Hepatocyte (in vitro differentiated cells): ENCODE results near the gene TSR3. TPM values are rescaled to one million over a fixed set of nuclear protein-coding genes. Genes with fewer than 3 reads are reported as not detected.

Experiments
- DNase-seq: peaks from one replicate; pipeline ENCODE4 v3.0.0-alpha.2; 2016; ENCODE audit warnings: low spot score
- H2AFZ ChIP-seq: fragments of 200-600 bp; sonication (generic); 2 replicates; pipeline ENCODE4 v1.6.0; 2016; ENCODE audit warnings: antibody characterized with exemption, mild to moderate bottlenecking
- H3K27ac ChIP-seq: fragments of 200-600 bp; sonication (generic); 2 replicates; pipeline ENCODE4 v1.5.1; 2016; ENCODE audit warnings: mild to moderate bottlenecking
- H3K27me3 ChIP-seq: fragments of 200-600 bp; sonication (generic); 2 replicates; pipeline ENCODE4 v1.6.1; 2016
- H3K36me3 ChIP-seq: fragments of 200-600 bp; sonication (generic); replicated peaks from 2 replicates; pipeline ENCODE4 v1.5.1; 2016; ENCODE audit warnings: low read depth; ENCODE audit not compliant: insufficient read depth
- H3K4me1 ChIP-seq: fragments of 200-600 bp; sonication (generic); 2 replicates; pipeline ENCODE4 v1.5.1; 2016; ENCODE audit warnings: mild to moderate bottlenecking, moderate library complexity; ENCODE audit not compliant: insufficient read depth
- H3K4me2 ChIP-seq: fragments of 200-600 bp; sonication (generic); 2 replicates; pipeline ENCODE4 v1.6.0; 2016
- H3K4me3 ChIP-seq: fragments of 200-600 bp; sonication (generic); 2 replicates; pipeline ENCODE4 v1.5.1; 2016; ENCODE audit warnings: mild to moderate bottlenecking
- H3K79me2 ChIP-seq: fragments of 200-600 bp; sonication (generic); 2 replicates; pipeline ENCODE4 v1.6.0; 2017; ENCODE audit warnings: mild to moderate bottlenecking
- H3K9me2 ChIP-seq: fragments of 200-600 bp; sonication (generic); replicated peaks from 2 replicates; pipeline ENCODE4 v1.6.0; 2017; ENCODE audit warnings: mild to moderate bottlenecking; ENCODE audit not compliant: insufficient read depth
- H3K9me3 ChIP-seq: fragments of 200-600 bp; sonication (generic); 2 replicates; pipeline ENCODE4 v1.5.1; 2016; ENCODE audit warnings: low read depth, mild to moderate bottlenecking
- H4K20me1 ChIP-seq: fragments of 200-600 bp; sonication (generic); 2 replicates; pipeline ENCODE4 v1.6.0; 2016; ENCODE audit warnings: mild to moderate bottlenecking; ENCODE audit not compliant: insufficient read depth, poor library complexity, severe bottlenecking
- CTCF ChIP-seq: fragments of 200-600 bp; sonication (generic); IDR thresholded peaks from 2 replicates; pipeline ENCODE4 v1.5.1; 2016; ENCODE audit warnings: antibody characterized with exemption, mild to moderate bottlenecking; ENCODE audit not compliant: poor library complexity
- EZH2 ChIP-seq: fragments of 200-600 bp; sonication (generic); IDR thresholded peaks from 2 replicates; pipeline ENCODE4 v1.6.1; 2016; ENCODE audit warnings: antibody characterized with exemption, mild to moderate bottlenecking, borderline replicate concordance
- EZH2phosphoT487 ChIP-seq: fragments of 200-600 bp; sonication (generic); IDR thresholded peaks from one replicate; pipeline ENCODE4 v1.6.1; 2018; ENCODE audit warnings: antibody characterized with exemption, mild to moderate bottlenecking, low read depth, moderate library complexity; ENCODE audit not compliant: unreplicated experiment, severe bottlenecking
- WGBS: methylation state at CpG from one replicate; pipeline ENCODE4 v1.1.6; 2016; ENCODE audit warnings: low lambda C conversion rate; ENCODE audit errors: missing lambda C conversion rate; 5-methylcytosine and 5-hydroxymethylcytosine counted together
- polyA plus RNA-seq: library from polyadenylated mRNA; unstranded; fragments of >200 nt; fragmentation: Nextera tagmentation; extraction: Ambion mirVana; gene quantifications from 2 replicates; pipeline ENCODE4 v1.2.1, GENCODE V29; 2016
- total RNA-seq: library from RNA; depleted of rRNA; stranded (reverse); fragments of >200 nt; gene quantifications from 2 replicates; pipeline ENCODE4 v1.2.3, GENCODE V29; 2014

TSR3 gene
- total and polyA plus RNA-seq, 2 experiments from 2014 or later = 73.0 to 137 TPM

GRCh38 chr16:1310832-1311200 is 40.9 kb downstream of the TSR3 start:
- H3K9me3 ChIP-seq = no peaks in the 10 kb centered on the region
- no peaks in the 10 kb centered on the region for H3K9me2 ChIP-seq
- peak overlapping the region; percentile 73 for H3K4me3 ChIP-seq
- peak; percentile 43 for DNase-seq
- H4K20me1 ChIP-seq = peaks cover 60% of the 10 kb centered on the region
- peak overlapping the region; percentile 98 for H3K4me2 ChIP-seq
- H2AFZ ChIP-seq = no peak overlapping the region
- H3K36me3 ChIP-seq = no peaks in the 10 kb centered on the region
- H3K27me3 ChIP-seq = no peaks in the 10 kb centered on the region
- H3K4me1 ChIP-seq = peaks cover 15% of the 10 kb centered on the region
- WGBS = 2% methylated on average over 14 of the region's 14 CpGs
- no peak for TF ChIP-seq EZH2phosphoT487
- no peak for TF ChIP-seq CTCF
- no peak for TF ChIP-seq EZH2
- peak overlapping the region; percentile 63 for H3K27ac ChIP-seq
- peaks cover 60% of the 10 kb centered on the region for H3K79me2 ChIP-seq

- Histone ChIP-seq H3K4me1 (peaks cover 15% of the 10 kb centered on the region), H3K36me3 (no peaks in the 10 kb centered on the region), H4K20me1 (peaks cover 53% of the 10 kb centered on the region), H3K4me2 (peak overlapping the region; percentile 98), H3K4me3 (peak overlapping the region; percentile 73), H3K9me3 (no peaks in the 10 kb centered on the region), H2AFZ (no peak overlapping the region), H3K79me2 (peaks cover 53% of the 10 kb centered on the region), H3K27ac (peak overlapping the region; percentile 63), H3K9me2 (no peaks in the 10 kb centered on the region), H3K27me3 (no peaks in the 10 kb centered on the region)
- 2% methylated on average over 58 of the region's 77 CpGs for WGBS
- TF ChIP-seq CTCF = no peak
- TF ChIP-seq EZH2 = no peak
- peak; percentile 68 for DNase-seq
These were observed 41.5 kb downstream of the TSR3 start for GRCh38 chr16:1309888-1310831.

DNA sequence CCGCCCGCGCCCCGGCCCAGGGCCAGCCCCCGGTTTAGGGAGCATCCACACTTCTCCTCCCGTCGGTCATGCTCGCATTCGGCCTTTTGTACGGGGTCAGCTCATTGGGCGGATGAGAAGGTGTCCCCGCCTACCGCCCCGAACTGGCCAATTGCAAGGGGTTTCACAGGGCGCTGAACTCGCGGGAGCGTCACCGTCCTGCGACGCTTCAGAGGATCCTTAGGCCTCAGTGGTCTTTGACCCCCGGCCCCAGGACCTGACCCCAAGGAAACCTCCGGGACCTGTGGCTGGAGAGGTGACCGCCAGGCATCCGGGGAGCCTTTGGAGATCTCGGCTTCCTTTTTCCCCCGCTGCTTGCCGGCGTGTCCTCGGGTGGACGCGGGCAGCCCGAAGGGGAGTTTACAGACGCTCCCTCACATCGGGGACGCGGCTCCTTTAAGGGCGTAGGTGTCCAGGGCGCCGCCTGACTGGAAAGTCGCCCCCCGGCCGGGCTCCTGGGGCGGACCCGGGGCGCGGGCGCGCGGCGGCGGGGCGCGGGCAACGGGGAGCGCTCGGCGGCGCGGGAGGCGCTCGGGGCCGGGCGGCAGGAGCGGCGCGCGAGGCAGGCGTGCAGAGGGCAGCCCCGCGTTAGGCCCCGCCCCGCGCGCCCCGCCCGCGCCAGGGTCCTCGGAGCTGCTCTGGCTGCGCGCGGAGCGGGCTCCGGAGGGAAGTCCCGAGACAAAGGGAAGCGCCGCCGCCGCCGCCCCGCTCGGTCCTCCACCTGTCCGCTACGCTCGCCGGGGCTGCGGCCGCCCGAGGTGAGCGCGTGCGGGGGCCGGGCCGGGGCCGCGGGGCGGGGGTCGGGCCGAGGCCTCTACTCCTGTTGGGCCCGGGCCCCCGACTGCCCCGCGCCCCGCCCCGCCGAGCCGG is 42.4 kb downstream of the TSR3 start, which contains the start of gene UBE2I:
UBE2I (plus strand) TSS at position 660 of the 909 bp plus-strand sequence. CDS start 4,395 bp downstream, outside the sequence.
- no peaks in the 10 kb centered on the region for H3K27me3 ChIP-seq

More for the DNA sequence above, 42.4 kb downstream of the TSR3 start, which contains the start of gene UBE2I:
- peak; percentile 97 for DNase-seq
- Histone ChIP-seq H3K4me3 (peak within 1 kb of the TSS; percentile 73), H3K36me3 (no peaks in the 10 kb centered on the region), H4K20me1 (peaks cover 44% of the 10 kb centered on the region), H3K4me1 (peaks cover 15% of the 10 kb centered on the region), H3K4me2 (peak within 1 kb of the TSS; percentile 98), H3K79me2 (peaks cover 44% of the 10 kb centered on the region), H3K27ac (peak within 1 kb of the TSS; percentile 99), H3K9me2 (no peaks in the 10 kb centered on the region), H3K9me3 (no peaks in the 10 kb centered on the region), H2AFZ (peak within 1 kb of the TSS; percentile 64)
- TF ChIP-seq CTCF (no peak), EZH2 (no peak), EZH2phosphoT487 (no peak)
- under 1% methylated on average over 37 of the region's 117 CpGs for WGBS
